ENCODE measurements around the gene RBMX. TPM values are rescaled to one million over a fixed set of nuclear protein-coding genes. Genes with fewer than 3 reads are reported as not detected.
A peak's percentile ranks its signal among the peaks of the same experiment; 100 is the strongest.

RBMX gene
- total RNA-seq, 4 donors from 2014 or later: 126 to 219 (median 159) TPM

- Histone ChIP-seq H3K27ac (replicated peaks in 1 of 4) (no peak overlapping the region), H3K9me3 (no peaks in the 10 kb centered on the region), H3K4me1 (no peaks in the 10 kb centered on the region), H3K27me3 (no peaks in the 10 kb centered on the region), H3K36me3 (peaks cover 0 to 22% (median 12%) of the 10 kb centered on the region in 4 donors), H3K4me3 (no peak overlapping the region)
- no peak for DNase-seq (ENCODE audit: extremely low spot score)
- 91% methylated on average over 6 of the region's 6 CpGs for WGBS
- TF ChIP-seq POLR2AphosphoS5 (IDR thresholded peaks at IDR 0.05): no peak
- TF ChIP-seq POLR2A (IDR thresholded peaks at IDR 0.05; ENCODE audit: low read depth): no peak
- no peak for TF ChIP-seq EP300 (IDR thresholded peaks at IDR 0.05)
- TF ChIP-seq CTCF (IDR thresholded peaks at IDR 0.05): no peak
- intact Hi-C loops (cut with DNase I): no loop called here
Observed at GRCh38 chrX:136856551-136856950, 24.0 kb downstream of the RBMX start.

GRCh38 chrX:136856050-136856449, 24.5 kb downstream of the RBMX start:
- intact Hi-C loops (cut with DNase I): no loop called here
- no peak overlapping the region for H3K27ac ChIP-seq (replicated peaks in 1 of 4)
- H3K4me1 ChIP-seq: no peaks in the 10 kb centered on the region
- no peak for TF ChIP-seq EP300 (IDR thresholded peaks at IDR 0.05)
- TF ChIP-seq POLR2AphosphoS5 (IDR thresholded peaks at IDR 0.05): no peak
- TF ChIP-seq CTCF (IDR thresholded peaks at IDR 0.05): no peak
- TF ChIP-seq POLR2A (IDR thresholded peaks at IDR 0.05; ENCODE audit: low read depth): no peak
- peaks cover 0 to 22% (median 9%) of the 10 kb centered on the region in 4 donors for H3K36me3 ChIP-seq
- 90% methylated on average over 8 of the region's 8 CpGs for WGBS
- no peak overlapping the region for H3K4me3 ChIP-seq
- no peaks in the 10 kb centered on the region for H3K9me3 ChIP-seq
- no peaks in the 10 kb centered on the region for H3K27me3 ChIP-seq
- no peak for DNase-seq (ENCODE audit: extremely low spot score)

- Histone ChIP-seq H3K36me3 (peaks cover 0 to 25% (median 10%) of the 10 kb centered on the region in 4 donors), H3K9me3 (no peaks in the 10 kb centered on the region), H3K27ac (replicated peaks in 1 of 4) (no peak overlapping the region), H3K4me1 (peaks cover 0 to 9% (median 2%) of the 10 kb centered on the region in 4 donors), H3K27me3 (no peaks in the 10 kb centered on the region), H3K4me3 (no peak overlapping the region)
- no peak for DNase-seq (ENCODE audit: extremely low spot score)
- intact Hi-C loops (cut with DNase I): no loop called here
- 93% methylated on average over 3 of the region's 3 CpGs for WGBS
- TF ChIP-seq CTCF (IDR thresholded peaks at IDR 0.05) (no peak), POLR2AphosphoS5 (IDR thresholded peaks at IDR 0.05) (no peak), POLR2A (IDR thresholded peaks at IDR 0.05; ENCODE audit: low read depth) (no peak), EP300 (IDR thresholded peaks at IDR 0.05) (no peak)
Observed at GRCh38 chrX:136851526-136851925, 29.0 kb downstream of the RBMX start.

- TF ChIP-seq EP300 (IDR thresholded peaks at IDR 0.05): no peak
- no peak for TF ChIP-seq POLR2AphosphoS5 (IDR thresholded peaks at IDR 0.05)
- no peak for TF ChIP-seq POLR2A (IDR thresholded peaks at IDR 0.05; ENCODE audit: low read depth)
- no peak for TF ChIP-seq CTCF (IDR thresholded peaks at IDR 0.05)
- 66% methylated on average over 9 of the region's 9 CpGs for WGBS
- H3K4me3 ChIP-seq: no peak overlapping the region
- no peaks in the 10 kb centered on the region for H3K27me3 ChIP-seq
- H3K27ac ChIP-seq (replicated peaks in 1 of 4): peak overlapping the region in 2 of 4 donors; percentile 35 to 36
- intact Hi-C loops (cut with DNase I): no loop called here
- H3K36me3 ChIP-seq: peaks cover 0 to 33% (median 11%) of the 10 kb centered on the region in 4 donors
- DNase-seq (ENCODE audit: extremely low spot score): no peak
- H3K9me3 ChIP-seq: no peaks in the 10 kb centered on the region
- peaks cover 0 to 9% (median 2%) of the 10 kb centered on the region in 4 donors for H3K4me1 ChIP-seq
Observed at GRCh38 chrX:136850441-136851175, 29.9 kb downstream of the RBMX start.
